Astrocyte (in vitro differentiated cells and primary cell): ENCODE data around the gene CWC27. TPM values are rescaled to one million over a fixed set of nuclear protein-coding genes. Genes with fewer than 3 reads are reported as not detected.

Experiments used
- DNase-seq: peaks from one replicate; pipeline ENCODE4 v3.0.0-alpha.2; 2010; ENCODE audit warnings: low read depth
- FAIRE-seq: peaks from 2 replicates; lab custom pipeline; 2011; peaks lifted over from hg19 to GRCh38; lab: Jason Lieb, UNC
- H2AFZ ChIP-seq: 2 replicates; pipeline ENCODE4 v1.6.0; 2012; ENCODE audit warnings: low read depth, low read length, inconsistent platforms
- H3K27ac ChIP-seq: 2 replicates; pipeline ENCODE4 v1.5.1; 2011; ENCODE audit warnings: low read depth, low read length, inconsistent platforms
- H3K27me3 ChIP-seq: 2 replicates; pipeline ENCODE4 v1.6.0; 2011; ENCODE audit warnings: low read length, inconsistent platforms; ENCODE audit not compliant: insufficient read depth
- H3K36me3 ChIP-seq: 2 replicates; pipeline ENCODE4 v1.5.1; 2011; ENCODE audit warnings: low read length, inconsistent platforms; ENCODE audit not compliant: insufficient read depth
- H3K4me1 ChIP-seq: 2 replicates; pipeline ENCODE4 v1.5.1; 2011; ENCODE audit warnings: low read length, inconsistent platforms; ENCODE audit not compliant: insufficient read depth
- H3K4me2 ChIP-seq: 2 replicates; pipeline ENCODE4 v1.6.0; 2012; ENCODE audit warnings: low read length, inconsistent platforms
- H3K4me3 ChIP-seq: 2 replicates; pipeline ENCODE4 v1.5.1; 2011; ENCODE audit warnings: low read depth, mild to moderate bottlenecking, low read length, inconsistent platforms; ENCODE audit not compliant: insufficient read depth
- H3K79me2 ChIP-seq: 2 replicates; pipeline ENCODE4 v1.6.0; 2012; ENCODE audit warnings: mild to moderate bottlenecking, low read length, inconsistent platforms; ENCODE audit not compliant: insufficient read depth
- H3K9ac ChIP-seq: 2 replicates; pipeline ENCODE4 v1.6.0; 2012; ENCODE audit warnings: mild to moderate bottlenecking, low read length, inconsistent platforms
- H3K9me3 ChIP-seq: 2 replicates; pipeline ENCODE4 v1.5.1; 2012; ENCODE audit warnings: low read depth, mild to moderate bottlenecking, low read length, inconsistent platforms; ENCODE audit not compliant: insufficient read depth
- H4K20me1 ChIP-seq: 2 replicates; pipeline ENCODE4 v1.6.0; 2012; ENCODE audit warnings: low read length, inconsistent platforms; ENCODE audit not compliant: insufficient read depth
- H3K27ac Mint-ChIP-seq: one replicate; pipeline ENCODE4 v1.8.0; 2021; ENCODE audit warnings: mild to moderate bottlenecking, mixed read lengths; ENCODE audit not compliant: unreplicated experiment
- H3K27me3 Mint-ChIP-seq: one replicate; pipeline ENCODE4 v1.8.0; 2021; ENCODE audit warnings: low read depth, mixed read lengths; ENCODE audit not compliant: unreplicated experiment
- H3K36me3 Mint-ChIP-seq: one replicate; pipeline ENCODE4 v1.8.0; 2021; ENCODE audit warnings: low read depth, mixed read lengths; ENCODE audit not compliant: unreplicated experiment
- H3K4me1 Mint-ChIP-seq: one replicate; pipeline ENCODE4 v1.8.0; 2021; ENCODE audit warnings: low read depth, mixed read lengths; ENCODE audit not compliant: unreplicated experiment
- H3K4me3 Mint-ChIP-seq: one replicate; pipeline ENCODE4 v1.8.0; 2021; ENCODE audit warnings: mild to moderate bottlenecking, moderate library complexity, mixed read lengths; ENCODE audit not compliant: unreplicated experiment
- H3K9me3 Mint-ChIP-seq: one replicate; pipeline ENCODE4 v1.8.0; 2021; ENCODE audit warnings: mild to moderate bottlenecking, mixed read lengths; ENCODE audit not compliant: unreplicated experiment
- CTCF ChIP-seq: IDR thresholded peaks from 2 replicates; pipeline ENCODE4 v1.5.1; 2011; ENCODE audit warnings: low read depth, mild to moderate bottlenecking, inconsistent platforms, low read length, moderate library complexity; ENCODE audit not compliant: insufficient read depth
- EZH2 ChIP-seq: IDR thresholded peaks from 2 replicates; pipeline ENCODE4 v1.6.1; 2012; ENCODE audit warnings: mild to moderate bottlenecking, low read length, inconsistent platforms; ENCODE audit not compliant: insufficient read depth
- total RNA-seq: library from RNA; stranded (reverse); gene quantifications from 2 replicates; pipeline ENCODE4 v1.2.1, GENCODE V29; 2021

The CWC27 gene
- total RNA-seq, 1 donor from 2014 or later = 25.7 TPM

- Mint-ChIP-seq H3K27me3 (no peaks in the 10 kb centered on the region), H3K4me1 (no peaks in the 10 kb centered on the region), H3K27ac (no peak overlapping the region), H3K4me3 (no peak overlapping the region), H3K9me3 (peaks cover 12% of the 10 kb centered on the region), H3K36me3 (peaks cover 8% of the 10 kb centered on the region)
- H3K9ac ChIP-seq = no peak overlapping the region
- no peak overlapping the region for H3K4me3 ChIP-seq
- H3K79me2 ChIP-seq = no peaks in the 10 kb centered on the region
- no peak for FAIRE-seq
- H3K27me3 ChIP-seq = no peaks in the 10 kb centered on the region
- H3K36me3 ChIP-seq = no peaks in the 10 kb centered on the region
- DNase-seq = no peak
- peak overlapping the region; percentile 19 for H3K4me2 ChIP-seq
- no peaks in the 10 kb centered on the region for H4K20me1 ChIP-seq
- H3K27ac ChIP-seq = no peak overlapping the region
- TF ChIP-seq EZH2 (no peak), CTCF (no peak)
- H3K9me3 ChIP-seq = no peaks in the 10 kb centered on the region
- no peak overlapping the region for H2AFZ ChIP-seq
- no peaks in the 10 kb centered on the region for H3K4me1 ChIP-seq
Measured at GRCh38 chr5:64939772-64940510, 171.2 kb downstream of the CWC27 start.

GRCh38 chr5:64942460-64942859 lies 173.7 kb downstream of the CWC27 start:
- no peaks in the 10 kb centered on the region for H3K27me3 Mint-ChIP-seq
- Histone ChIP-seq H3K9ac (no peak overlapping the region), H3K4me2 (no peak overlapping the region), H4K20me1 (no peaks in the 10 kb centered on the region), H3K79me2 (no peaks in the 10 kb centered on the region), H3K4me1 (no peaks in the 10 kb centered on the region), H2AFZ (no peak overlapping the region), H3K4me3 (no peak overlapping the region), H3K36me3 (no peaks in the 10 kb centered on the region), H3K9me3 (no peaks in the 10 kb centered on the region), H3K27ac (no peak overlapping the region), H3K27me3 (no peaks in the 10 kb centered on the region)
- DNase-seq = no peak
- FAIRE-seq = no peak
- TF ChIP-seq EZH2 (no peak), CTCF (no peak)
- no peak overlapping the region for H3K27ac Mint-ChIP-seq
- peaks cover 3% of the 10 kb centered on the region for H3K9me3 Mint-ChIP-seq
- H3K4me3 Mint-ChIP-seq = no peak overlapping the region
- H3K36me3 Mint-ChIP-seq = peaks cover under 1% of the 10 kb centered on the region
- H3K4me1 Mint-ChIP-seq = peaks cover 8% of the 10 kb centered on the region

- H3K4me3 Mint-ChIP-seq = no peak overlapping the region
- H2AFZ ChIP-seq = no peak overlapping the region
- H3K27ac ChIP-seq = no peak overlapping the region
Measured at GRCh38 chr5:64944868-64945267, 176.1 kb downstream of the CWC27 start.

More at GRCh38 chr5:64944868-64945267, 176.1 kb downstream of the CWC27 start:
- Histone ChIP-seq H3K4me1 (no peaks in the 10 kb centered on the region), H3K79me2 (no peaks in the 10 kb centered on the region), H3K9ac (no peak overlapping the region), H3K9me3 (no peaks in the 10 kb centered on the region), H3K36me3 (no peaks in the 10 kb centered on the region), H4K20me1 (no peaks in the 10 kb centered on the region), H3K4me2 (no peak overlapping the region), H3K4me3 (no peak overlapping the region), H3K27me3 (no peaks in the 10 kb centered on the region)
- Mint-ChIP-seq H3K27ac (no peak overlapping the region), H3K4me1 (peaks cover 14% of the 10 kb centered on the region), H3K36me3 (no peaks in the 10 kb centered on the region), H3K27me3 (no peaks in the 10 kb centered on the region), H3K9me3 (no peaks in the 10 kb centered on the region)
- DNase-seq (no peak), FAIRE-seq (no peak)
- TF ChIP-seq CTCF = no peak
- no peak for TF ChIP-seq EZH2
